Liver (tissue), 9 donors: ENCODE data around the gene ADORA2A. TPM values are rescaled to one million over a fixed set of nuclear protein-coding genes. Genes with fewer than 3 reads are reported as not detected.

Source experiments
- DNase-seq: peaks from one replicate; pipeline ENCODE4 v3.0.0-alpha.2; 2017; ENCODE audit warnings: low spot score
- H3K27ac ChIP-seq, 2 donors: one replicate each; pipeline ENCODE4 v1.7.0; 2013; ENCODE audit warnings: inconsistent platforms in 2 of 2, low read length in 2 of 2, control low read depth in 1 of 2, low read depth in 1 of 2, mild to moderate bottlenecking in 1 of 2
- H3K27me3 ChIP-seq, 4 donors: one replicate each; pipeline versions ENCODE4 v1.6.1 to v1.7.0; 2013; ENCODE audit warnings: low read length in 3 of 4, inconsistent platforms in 1 of 4, mild to moderate bottlenecking in 1 of 4, moderate library complexity in 1 of 4; ENCODE audit not compliant: control insufficient read depth in 4 of 4, insufficient read depth in 4 of 4
- H3K36me3 ChIP-seq, 4 donors: one replicate each; pipeline versions ENCODE4 v1.6.1 to v1.7.0; 2013; ENCODE audit warnings: low read length in 3 of 4, mild to moderate bottlenecking in 3 of 4, low read depth in 1 of 4, moderate library complexity in 1 of 4; ENCODE audit not compliant: control insufficient read depth in 4 of 4, insufficient read depth in 3 of 4
- H3K4me1 ChIP-seq, 4 donors: one replicate each; pipeline versions ENCODE4 v1.6.1 to v1.7.0; 2013; ENCODE audit warnings: low read length in 3 of 4, mild to moderate bottlenecking in 3 of 4, moderate library complexity in 1 of 4; ENCODE audit not compliant: control insufficient read depth in 4 of 4, insufficient read depth in 4 of 4
- H3K4me3 ChIP-seq, 3 donors: one replicate each; pipeline versions ENCODE4 v1.6.1 to v1.7.0; 2013; ENCODE audit warnings: low read length in 3 of 3, control low read depth in 1 of 3, low read depth in 1 of 3, mild to moderate bottlenecking in 1 of 3
- H3K9ac ChIP-seq, 2 donors: one replicate each; pipeline ENCODE4 v1.7.0; 2013; ENCODE audit warnings: low read length in 2 of 2, mild to moderate bottlenecking in 2 of 2, moderate library complexity in 2 of 2, control low read depth in 1 of 2, low read depth in 1 of 2
- H3K9me3 ChIP-seq, 4 donors: one replicate each; pipeline versions ENCODE4 v1.6.1 to v1.7.0; 2013; ENCODE audit warnings: low read length in 3 of 4; ENCODE audit not compliant: control insufficient read depth in 4 of 4
- FOXA1 ChIP-seq: IDR thresholded peaks from 2 replicates; pipeline ENCODE4 v1.6.1; 2016; ENCODE audit warnings: antibody characterized with exemption
- FOXA2 ChIP-seq: IDR thresholded peaks from 2 replicates; pipeline ENCODE4 v1.6.1; 2016; ENCODE audit warnings: antibody characterized with exemption
- HNF4A ChIP-seq, 2 donors: conservative IDR thresholded peaks; 2 replicates each; pipeline ENCODE4 v1.6.1; 2016; ENCODE audit warnings: antibody characterized with exemption in 2 of 2, mild to moderate bottlenecking in 2 of 2
- HNF4G ChIP-seq: IDR thresholded peaks from 2 replicates; pipeline ENCODE4 v1.6.1; 2016; ENCODE audit warnings: antibody characterized with exemption
- JUND ChIP-seq, 2 donors: IDR thresholded peaks; 2 replicates each; pipeline ENCODE4 v1.6.1; 2016; ENCODE audit warnings: antibody characterized with exemption in 2 of 2
- NR2F2 ChIP-seq: IDR thresholded peaks from 2 replicates; pipeline ENCODE4 v1.6.1; 2016; ENCODE audit warnings: antibody characterized with exemption
- RAD21 ChIP-seq, 2 donors: IDR thresholded peaks; 2 replicates each; pipeline ENCODE4 v1.6.1; 2016; ENCODE audit warnings: antibody characterized with exemption in 2 of 2, mild to moderate bottlenecking in 2 of 2
- SP1 ChIP-seq: IDR thresholded peaks from 2 replicates; pipeline ENCODE4 v1.6.1; 2018; ENCODE audit warnings: antibody characterized with exemption, mild to moderate bottlenecking
- TAF1 ChIP-seq: conservative IDR thresholded peaks from 2 replicates; pipeline ENCODE4 v1.6.1; 2016; ENCODE audit warnings: antibody characterized with exemption, mild to moderate bottlenecking
- YY1 ChIP-seq: IDR thresholded peaks from 2 replicates; pipeline ENCODE4 v1.6.1; 2016; ENCODE audit warnings: antibody characterized with exemption, mild to moderate bottlenecking
- WGBS: extraction: QIAGEN DNeasy Blood & Tissue Kit; methylation state at CpG from one replicate; pipeline ENCODE4 v1.1.7; 2013; 5-methylcytosine and 5-hydroxymethylcytosine counted together
- polyA plus RNA-seq, 2 donors: library from polyadenylated mRNA; stranded (reverse) in 1 of 2; unstranded in 1 of 2; fragments of 200-250 nt in 1 of 2; fragments of >200 nt in 1 of 2; fragmentation: Nextera tagmentation in 1 of 2; extraction: Ambion mirVana in 1 of 2; gene quantifications; one replicate each; pipeline versions ENCODE4 v1.2.1 to v1.2.3, GENCODE V29; 2013 to 2015
- total RNA-seq, 2 donors: library from RNA; depleted of rRNA; stranded (reverse); fragments of >200 nt; gene quantifications; one replicate each; pipeline ENCODE4 v1.2.3, GENCODE V29; 2014
- TF ChIP-seq, protein P1 (sequence below): IDR thresholded peaks from 2 replicates; pipeline ENCODE4 v1.6.1; 2016; ENCODE audit warnings: antibody characterized with exemption
- TF ChIP-seq, protein P2 (sequence below): IDR thresholded peaks from 2 replicates; pipeline ENCODE4 v1.6.1; 2016; ENCODE audit warnings: antibody characterized with exemption, mild to moderate bottlenecking
- TF ChIP-seq, protein P3 (sequence below): IDR thresholded peaks from 2 replicates; pipeline ENCODE4 v1.6.1; 2016; ENCODE audit warnings: antibody characterized with exemption
- TF ChIP-seq, protein P4 (sequence below): IDR thresholded peaks from 2 replicates; pipeline ENCODE4 v1.6.1; 2016; ENCODE audit warnings: antibody characterized with exemption
- donor health status: healthy.
- donor health status: healthy.
- donor health status: healthy.
- donor health status: healthy.
- donor health status: healthy.

ADORA2A gene
- total and polyA plus RNA-seq, 4 donors = 3.4 to 5.4 (median 3.9) TPM

DNA sequence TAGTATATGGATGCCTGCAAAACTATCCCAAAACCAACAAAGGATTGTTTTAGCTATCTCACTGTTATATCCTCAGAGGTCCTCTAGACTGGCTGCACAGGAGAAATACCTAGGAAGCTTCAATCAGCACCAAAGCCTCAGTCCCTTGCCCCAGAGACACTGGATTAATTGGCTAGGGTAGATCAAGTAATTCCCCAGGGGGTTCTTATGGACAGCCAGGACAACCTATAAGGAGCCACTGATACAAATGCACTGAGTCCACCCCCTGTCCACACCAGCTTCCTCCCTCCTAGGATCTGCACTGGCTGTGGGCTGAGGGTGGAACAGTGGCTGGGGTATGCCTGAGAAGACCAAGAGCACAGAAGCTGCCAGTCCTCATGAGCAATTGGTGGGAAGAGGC lies 16.3 kb downstream of the ADORA2A start:
- Histone ChIP-seq H3K9ac (no peak overlapping the region), H3K27ac (no peak overlapping the region), H3K4me1 (peaks cover 0 to 2% (median 0%) of the 10 kb centered on the region in 4 donors), H3K9me3 (no peaks in the 10 kb centered on the region), H3K36me3 (peaks cover 0 to 26% (median 13%) of the 10 kb centered on the region in 4 donors), H3K27me3 (no peaks in the 10 kb centered on the region), H3K4me3 (no peak overlapping the region)
- DNase-seq = no peak
- TF ChIP-seq TAF1 (no peak), FOXA2 (no peak)
- TF ChIP-seq, protein P1, sequence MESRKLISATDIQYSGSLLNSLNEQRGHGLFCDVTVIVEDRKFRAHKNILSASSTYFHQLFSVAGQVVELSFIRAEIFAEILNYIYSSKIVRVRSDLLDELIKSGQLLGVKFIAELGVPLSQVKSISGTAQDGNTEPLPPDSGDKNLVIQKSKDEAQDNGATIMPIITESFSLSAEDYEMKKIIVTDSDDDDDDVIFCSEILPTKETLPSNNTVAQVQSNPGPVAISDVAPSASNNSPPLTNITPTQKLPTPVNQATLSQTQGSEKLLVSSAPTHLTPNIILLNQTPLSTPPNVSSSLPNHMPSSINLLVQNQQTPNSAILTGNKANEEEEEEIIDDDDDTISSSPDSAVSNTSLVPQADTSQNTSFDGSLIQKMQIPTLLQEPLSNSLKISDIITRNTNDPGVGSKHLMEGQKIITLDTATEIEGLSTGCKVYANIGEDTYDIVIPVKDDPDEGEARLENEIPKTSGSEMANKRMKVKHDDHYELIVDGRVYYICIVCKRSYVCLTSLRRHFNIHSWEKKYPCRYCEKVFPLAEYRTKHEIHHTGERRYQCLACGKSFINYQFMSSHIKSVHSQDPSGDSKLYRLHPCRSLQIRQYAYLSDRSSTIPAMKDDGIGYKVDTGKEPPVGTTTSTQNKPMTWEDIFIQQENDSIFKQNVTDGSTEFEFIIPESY = no peak
- TF ChIP-seq, protein P2, sequence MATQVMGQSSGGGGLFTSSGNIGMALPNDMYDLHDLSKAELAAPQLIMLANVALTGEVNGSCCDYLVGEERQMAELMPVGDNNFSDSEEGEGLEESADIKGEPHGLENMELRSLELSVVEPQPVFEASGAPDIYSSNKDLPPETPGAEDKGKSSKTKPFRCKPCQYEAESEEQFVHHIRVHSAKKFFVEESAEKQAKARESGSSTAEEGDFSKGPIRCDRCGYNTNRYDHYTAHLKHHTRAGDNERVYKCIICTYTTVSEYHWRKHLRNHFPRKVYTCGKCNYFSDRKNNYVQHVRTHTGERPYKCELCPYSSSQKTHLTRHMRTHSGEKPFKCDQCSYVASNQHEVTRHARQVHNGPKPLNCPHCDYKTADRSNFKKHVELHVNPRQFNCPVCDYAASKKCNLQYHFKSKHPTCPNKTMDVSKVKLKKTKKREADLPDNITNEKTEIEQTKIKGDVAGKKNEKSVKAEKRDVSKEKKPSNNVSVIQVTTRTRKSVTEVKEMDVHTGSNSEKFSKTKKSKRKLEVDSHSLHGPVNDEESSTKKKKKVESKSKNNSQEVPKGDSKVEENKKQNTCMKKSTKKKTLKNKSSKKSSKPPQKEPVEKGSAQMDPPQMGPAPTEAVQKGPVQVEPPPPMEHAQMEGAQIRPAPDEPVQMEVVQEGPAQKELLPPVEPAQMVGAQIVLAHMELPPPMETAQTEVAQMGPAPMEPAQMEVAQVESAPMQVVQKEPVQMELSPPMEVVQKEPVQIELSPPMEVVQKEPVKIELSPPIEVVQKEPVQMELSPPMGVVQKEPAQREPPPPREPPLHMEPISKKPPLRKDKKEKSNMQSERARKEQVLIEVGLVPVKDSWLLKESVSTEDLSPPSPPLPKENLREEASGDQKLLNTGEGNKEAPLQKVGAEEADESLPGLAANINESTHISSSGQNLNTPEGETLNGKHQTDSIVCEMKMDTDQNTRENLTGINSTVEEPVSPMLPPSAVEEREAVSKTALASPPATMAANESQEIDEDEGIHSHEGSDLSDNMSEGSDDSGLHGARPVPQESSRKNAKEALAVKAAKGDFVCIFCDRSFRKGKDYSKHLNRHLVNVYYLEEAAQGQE = no peak

DNA sequence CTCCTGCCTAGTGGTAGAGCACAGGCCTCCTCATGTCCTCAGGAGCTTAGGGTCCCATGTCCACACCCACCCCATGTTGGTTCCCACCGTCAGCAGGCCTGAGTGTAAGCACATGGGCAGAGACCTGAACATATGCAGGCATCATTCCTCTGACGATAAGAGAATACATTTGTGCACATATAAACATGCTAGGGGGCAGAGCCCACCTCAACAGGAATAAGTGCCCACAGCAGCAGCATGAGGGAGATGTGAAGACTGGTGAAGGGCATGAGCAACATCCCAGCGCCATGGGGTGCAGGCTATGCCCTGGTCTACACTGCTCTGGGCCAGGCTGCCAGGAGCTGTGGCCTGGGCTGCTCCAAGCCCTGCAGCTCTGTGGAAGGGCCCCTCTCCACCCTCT lies 16.9 kb downstream of the ADORA2A start:
- Histone ChIP-seq H3K27ac (no peak overlapping the region), H3K27me3 (no peaks in the 10 kb centered on the region), H3K4me1 (peaks cover 0 to 2% (median under 1%) of the 10 kb centered on the region in 4 donors), H3K9ac (no peak overlapping the region), H3K4me3 (no peak overlapping the region), H3K9me3 (no peaks in the 10 kb centered on the region), H3K36me3 (peaks cover 0 to 26% (median 17%) of the 10 kb centered on the region in 4 donors)
- DNase-seq = no peak
- no peak for TF ChIP-seq SP1
- no peak for TF ChIP-seq HNF4G
- TF ChIP-seq JUND (IDR thresholded peaks at IDR 0.05) = no peak
- no peak for TF ChIP-seq NR2F2
- 96% methylated on average over 3 of the region's 3 CpGs for WGBS

DNA sequence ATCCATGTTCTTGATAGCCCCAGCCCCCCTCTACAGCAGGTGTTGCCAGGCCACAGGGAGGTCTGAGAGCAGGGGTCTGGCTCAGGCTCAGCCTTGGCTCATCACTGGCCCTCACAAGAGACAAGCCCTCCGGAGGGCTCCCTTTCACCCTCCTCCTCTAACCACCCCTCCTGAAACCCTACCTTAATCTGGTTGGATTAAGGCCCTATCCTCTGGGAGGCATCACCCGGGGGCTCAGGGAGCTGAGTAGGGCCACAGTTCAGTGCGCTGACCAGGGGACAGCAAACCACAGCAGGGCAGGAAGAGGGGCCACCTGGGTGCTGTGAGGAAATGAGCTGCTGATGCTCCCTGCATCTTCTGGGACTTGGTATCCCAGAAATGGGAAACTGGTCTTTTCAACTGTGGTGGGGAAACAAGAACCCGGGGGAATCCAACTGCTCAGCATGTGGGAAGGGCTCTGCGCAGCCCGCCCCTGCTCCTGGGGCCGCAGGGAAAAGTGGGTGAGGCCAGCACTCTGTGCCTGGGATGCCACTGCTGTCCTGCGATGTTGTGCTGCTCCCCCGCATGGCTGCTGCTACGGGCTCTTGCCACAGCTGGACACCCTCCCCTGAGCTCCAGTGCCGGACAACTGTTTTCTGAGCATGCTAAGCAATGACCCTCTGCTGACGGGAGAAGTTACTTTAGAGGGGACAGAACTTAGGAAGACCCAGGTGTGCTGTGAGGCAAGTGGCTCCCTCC lies 17.5 kb downstream of the ADORA2A start:
- Histone ChIP-seq H3K9ac (no peak overlapping the region), H3K9me3 (no peaks in the 10 kb centered on the region), H3K36me3 (peaks cover 0 to 24% (median 18%) of the 10 kb centered on the region in 4 donors), H3K4me1 (peaks cover 0 to 2% (median 1%) of the 10 kb centered on the region in 4 donors), H3K4me3 (no peak overlapping the region), H3K27ac (no peak overlapping the region), H3K27me3 (no peaks in the 10 kb centered on the region)
- 89% methylated on average over 12 of the region's 12 CpGs for WGBS
- no peak for DNase-seq
- TF ChIP-seq, protein P3, sequence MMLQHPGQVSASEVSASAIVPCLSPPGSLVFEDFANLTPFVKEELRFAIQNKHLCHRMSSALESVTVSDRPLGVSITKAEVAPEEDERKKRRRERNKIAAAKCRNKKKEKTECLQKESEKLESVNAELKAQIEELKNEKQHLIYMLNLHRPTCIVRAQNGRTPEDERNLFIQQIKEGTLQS = no peak
- TF ChIP-seq TAF1 (no peak), FOXA1 (no peak), SP1 (no peak), HNF4A (conservative IDR thresholded peaks at IDR 0.05) (no peak), RAD21 (IDR thresholded peaks at IDR 0.05) (no peak), YY1 (no peak), NR2F2 (no peak)
- TF ChIP-seq, protein P4, sequence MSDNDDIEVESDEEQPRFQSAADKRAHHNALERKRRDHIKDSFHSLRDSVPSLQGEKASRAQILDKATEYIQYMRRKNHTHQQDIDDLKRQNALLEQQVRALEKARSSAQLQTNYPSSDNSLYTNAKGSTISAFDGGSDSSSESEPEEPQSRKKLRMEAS = no peak
- TF ChIP-seq, protein P2 = no peak
- TF ChIP-seq, protein P1 = no peak
